ENCODE measurements around the gene ENG.

ENG gene

GRCh38 chr9:127865645-127866464 is 11.4 kb upstream of the ENG start:
- no peak for DNase-seq (ENCODE audit: low read depth in 2 of 2)

GRCh38 chr9:127863191-127863621 is 8.7 kb upstream of the ENG start:
- no peak for DNase-seq (ENCODE audit: low read depth in 2 of 2)

GRCh38 chr9:127862075-127863011 is 7.9 kb upstream of the ENG start:
- DNase-seq (ENCODE audit: low read depth in 2 of 2): no peak

GRCh38 chr9:127860779-127861178 is 6.3 kb upstream of the ENG start:
- DNase-seq (ENCODE audit: low read depth in 2 of 2): no peak

DNA sequence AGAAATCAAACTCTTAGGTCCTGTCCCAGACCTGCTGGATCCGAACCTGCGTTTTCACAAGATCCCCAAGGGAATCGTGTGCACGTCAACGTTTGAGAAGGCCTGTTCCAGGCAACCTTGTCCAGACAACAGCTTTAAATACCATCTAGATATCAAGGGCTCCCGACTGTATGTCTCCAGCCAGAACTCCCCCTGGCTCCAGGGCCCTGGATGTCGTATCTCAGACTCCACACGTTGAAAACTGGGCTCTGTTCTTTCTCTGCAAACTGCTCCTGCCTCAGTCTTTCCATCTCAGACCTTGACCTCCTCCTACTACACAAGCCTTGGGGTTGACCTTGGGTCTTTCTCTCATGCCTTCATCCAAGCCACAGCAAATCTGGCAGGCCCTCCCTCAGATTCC is 5.8 kb upstream of the ENG start:
- no peak for DNase-seq (ENCODE audit: low read depth in 2 of 2)

- DNase-seq (ENCODE audit: low read depth in 2 of 2): no peak
These were observed 3.6 kb upstream of the ENG start for GRCh38 chr9:127858041-127858512.

- no peak for DNase-seq (ENCODE audit: low read depth in 2 of 2)
These were observed 2.8 kb upstream of the ENG start for GRCh38 chr9:127857278-127857677.

DNA sequence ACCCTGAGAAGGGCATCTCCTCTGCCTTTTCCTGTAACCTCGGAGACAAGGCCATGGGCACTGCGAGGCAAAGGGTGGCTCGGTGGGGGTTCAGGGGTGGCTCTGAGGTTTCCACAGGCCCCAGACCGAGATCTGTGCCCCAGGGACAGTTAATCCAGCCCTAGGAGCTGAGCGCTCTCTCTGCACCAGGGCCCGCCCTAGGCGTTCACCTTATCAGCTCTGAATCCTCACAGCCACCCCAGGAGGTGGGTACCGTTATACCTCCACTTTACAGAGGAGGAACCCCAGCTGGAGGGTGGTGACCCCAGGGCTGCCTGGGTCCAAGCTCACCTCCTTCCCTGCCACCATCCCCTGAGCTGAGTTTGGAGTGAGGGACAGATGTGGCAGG is 2.3 kb upstream of the ENG start:
- DNase-seq (ENCODE audit: low read depth in 2 of 2): no peak

- no peak for DNase-seq (ENCODE audit: low read depth in 2 of 2)
These were observed 1.8 kb upstream of the ENG start for GRCh38 chr9:127856094-127856728.

GRCh38 chr9:127855522-127855921 is 1.1 kb upstream of the ENG start:
- no peak for DNase-seq (ENCODE audit: low read depth in 2 of 2)

- DNase-seq (ENCODE audit: low read depth in 2 of 2): no peak
These were observed 502 bp upstream of the ENG start for GRCh38 chr9:127854960-127855359.

- no peak for DNase-seq (ENCODE audit: low read depth in 2 of 2)
These were observed 910 bp downstream of the ENG start for GRCh38 chr9:127853312-127854183.

GRCh38 chr9:127852829-127853228 is 1.6 kb downstream of the ENG start:
- DNase-seq (ENCODE audit: low read depth in 2 of 2): no peak

GRCh38 chr9:127850286-127850830 is 4.1 kb downstream of the ENG start:
- no peak for DNase-seq (ENCODE audit: low read depth in 2 of 2)

- DNase-seq (ENCODE audit: low read depth in 2 of 2): no peak
These were observed 5.5 kb downstream of the ENG start for GRCh38 chr9:127848756-127849504.

DNA sequence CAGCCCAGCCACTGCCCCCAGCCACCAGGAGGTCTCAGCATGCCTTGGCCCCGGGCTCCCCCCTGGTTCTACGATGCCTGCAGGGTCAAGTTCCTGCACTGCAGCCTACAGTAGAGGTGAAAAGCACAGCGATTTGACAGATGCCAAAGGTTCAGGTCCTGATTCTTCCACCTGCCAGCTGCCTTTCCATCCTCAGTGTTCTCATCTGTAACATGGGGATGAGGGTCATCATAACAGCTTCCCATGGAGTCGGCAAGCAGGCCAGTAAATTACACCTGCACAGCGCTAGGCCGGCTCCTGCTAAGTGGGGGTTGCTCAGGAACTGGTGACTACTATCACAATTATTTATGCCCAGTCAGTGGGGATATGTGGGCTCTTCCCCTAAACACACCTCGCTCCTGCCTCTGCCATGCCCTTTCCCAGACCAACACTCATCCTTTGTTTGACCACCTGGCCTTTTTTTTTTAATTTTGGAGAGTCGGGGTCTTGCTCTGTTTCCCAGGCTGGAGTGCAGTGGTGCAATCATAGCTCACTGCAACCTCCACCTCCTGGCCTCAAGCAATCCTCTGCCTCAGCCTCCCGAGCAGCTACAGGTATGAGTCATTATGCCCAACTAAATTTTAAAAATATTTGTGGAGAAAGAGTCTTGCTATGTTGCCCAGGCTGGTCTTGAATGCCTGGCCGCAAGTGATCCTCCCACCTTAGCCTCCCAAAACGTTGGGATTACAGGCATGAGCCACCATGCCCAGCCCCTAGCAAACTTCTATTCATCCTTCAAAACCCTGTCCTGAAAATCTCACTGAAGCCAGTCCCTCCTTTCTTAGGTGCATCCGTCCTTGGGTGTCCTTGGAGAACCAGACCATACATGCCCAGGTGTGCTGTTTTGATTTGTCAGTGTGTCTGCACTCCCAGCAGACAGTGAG is 6.4 kb downstream of the ENG start:
- DNase-seq (ENCODE audit: low read depth in 2 of 2): no peak

- DNase-seq (ENCODE audit: low read depth in 2 of 2): no peak
These were observed 7.3 kb downstream of the ENG start for GRCh38 chr9:127847178-127847510.

GRCh38 chr9:127846443-127847177 is 7.8 kb downstream of the ENG start:
- no peak for DNase-seq (ENCODE audit: low read depth in 2 of 2)
